ENCODE data around the gene WWOX.

Gene WWOX

DNA sequence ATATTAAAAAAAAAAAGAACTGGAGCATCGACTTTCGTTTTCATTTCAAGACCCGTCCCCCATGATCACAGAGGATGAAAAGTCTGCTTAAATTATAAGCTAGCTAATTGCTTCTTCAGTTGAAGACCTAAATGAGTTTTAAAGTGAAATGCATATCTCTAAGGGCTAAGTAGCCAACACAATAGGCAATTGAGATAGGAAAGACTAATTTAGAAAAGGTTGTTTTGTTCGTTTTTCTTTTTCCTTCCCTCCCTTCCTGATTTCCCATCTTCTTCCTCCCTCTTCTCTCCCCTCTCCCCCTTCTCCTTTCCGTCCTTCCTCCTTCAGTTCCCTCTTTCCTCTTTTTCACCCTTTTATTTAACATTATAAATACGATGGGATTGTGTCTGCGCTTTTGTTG is 377.2 kb downstream of the WWOX start:
- DNase-seq: no peak

- DNase-seq: no peak
Observed at GRCh38 chr16:78478267-78478861, 378.9 kb downstream of the WWOX start.

GRCh38 chr16:78479723-78480122 is 380.3 kb downstream of the WWOX start:
- no peak for DNase-seq

GRCh38 chr16:78480588-78480987 is 381.1 kb downstream of the WWOX start:
- no peak for DNase-seq

- DNase-seq: no peak
Observed at GRCh38 chr16:78483124-78483992, 383.9 kb downstream of the WWOX start.

- no peak for DNase-seq
Observed at GRCh38 chr16:78484509-78485058, 385.1 kb downstream of the WWOX start.

GRCh38 chr16:78485188-78485916 is 385.9 kb downstream of the WWOX start:
- no peak for DNase-seq

DNA sequence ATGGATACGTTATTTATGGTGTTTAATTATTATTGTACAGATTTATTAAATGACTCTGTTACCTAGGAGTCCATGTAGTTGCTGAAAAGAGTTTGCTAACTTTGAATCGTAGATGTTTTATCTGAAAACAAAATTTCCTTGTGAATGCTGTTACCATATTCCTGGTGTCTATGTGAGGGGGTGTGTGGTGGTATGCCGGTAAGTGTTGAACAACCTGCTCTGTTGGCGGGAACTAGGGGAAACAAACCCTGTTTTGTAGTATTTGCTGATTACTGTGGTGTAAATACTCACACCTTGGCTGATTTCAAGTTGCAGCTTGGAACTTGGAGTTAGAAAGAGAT is 386.4 kb downstream of the WWOX start:
- DNase-seq: no peak

DNA sequence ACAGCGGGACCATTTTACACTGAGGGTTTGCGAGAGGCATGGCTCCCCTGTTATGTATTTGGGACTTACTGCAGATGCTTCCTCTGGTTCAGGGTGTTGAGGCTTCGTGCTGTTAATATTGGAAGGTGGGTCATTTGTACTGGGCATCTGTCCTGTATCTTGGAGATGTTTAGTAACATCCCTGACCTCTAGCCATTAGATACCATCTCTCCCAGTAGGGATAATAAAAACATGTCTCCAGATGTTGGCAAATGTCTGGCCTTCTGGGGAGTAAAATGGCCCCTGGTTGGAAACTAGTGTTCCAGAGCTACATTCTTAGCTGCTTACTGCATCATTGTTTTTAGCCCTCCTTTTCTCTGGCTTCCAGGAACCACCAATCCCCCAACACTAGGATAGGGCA is 388.0 kb downstream of the WWOX start:
- no peak for DNase-seq

GRCh38 chr16:78489072-78489471 is 389.6 kb downstream of the WWOX start:
- DNase-seq: no peak

GRCh38 chr16:78489631-78490030 is 390.2 kb downstream of the WWOX start:
- no peak for DNase-seq

DNA sequence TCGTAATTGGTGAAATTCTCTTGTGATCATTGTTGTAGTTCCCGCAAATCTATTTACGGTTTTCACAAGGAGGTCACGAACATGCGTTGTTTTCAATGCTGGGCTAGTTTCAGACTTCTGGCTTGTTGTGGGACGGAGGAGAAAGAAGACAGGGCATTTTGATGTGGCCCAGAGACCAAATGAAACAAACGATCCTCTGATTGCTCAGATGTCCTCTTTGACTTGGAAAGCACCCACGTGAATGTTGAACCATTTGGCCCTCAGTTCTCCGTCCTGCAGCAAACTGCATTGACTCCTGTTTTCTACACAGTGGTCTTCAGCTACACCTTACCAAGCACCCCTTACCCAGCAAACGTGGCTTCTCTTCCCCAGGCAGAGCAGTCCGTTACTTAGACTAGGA is 391.0 kb downstream of the WWOX start:
- DNase-seq: no peak

DNA sequence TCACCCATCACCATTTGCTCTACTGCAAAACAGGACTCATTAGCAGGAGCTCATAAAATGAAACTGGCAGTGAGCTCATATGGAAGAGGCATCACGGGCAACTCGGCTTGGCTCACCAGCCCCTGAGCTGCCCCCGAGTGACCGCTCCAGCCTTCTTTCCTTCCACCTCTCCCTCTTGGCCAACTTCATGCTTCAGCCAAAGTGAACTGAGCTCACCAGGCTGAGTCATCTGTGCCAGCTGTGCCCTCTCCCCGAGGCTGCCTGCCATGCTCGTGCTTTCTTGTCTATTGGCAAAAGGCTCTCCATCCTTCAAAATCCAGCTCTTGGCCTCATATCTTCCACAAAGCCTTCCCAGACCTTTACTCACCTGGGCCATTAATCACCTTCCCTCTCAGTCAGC is 391.4 kb downstream of the WWOX start:
- no peak for DNase-seq

- DNase-seq: no peak
Observed at GRCh38 chr16:78493573-78493972, 394.1 kb downstream of the WWOX start.

- no peak for DNase-seq
Observed at GRCh38 chr16:78494105-78494504, 394.7 kb downstream of the WWOX start.

- DNase-seq: no peak
Observed at GRCh38 chr16:78494674-78495073, 395.2 kb downstream of the WWOX start.

DNA sequence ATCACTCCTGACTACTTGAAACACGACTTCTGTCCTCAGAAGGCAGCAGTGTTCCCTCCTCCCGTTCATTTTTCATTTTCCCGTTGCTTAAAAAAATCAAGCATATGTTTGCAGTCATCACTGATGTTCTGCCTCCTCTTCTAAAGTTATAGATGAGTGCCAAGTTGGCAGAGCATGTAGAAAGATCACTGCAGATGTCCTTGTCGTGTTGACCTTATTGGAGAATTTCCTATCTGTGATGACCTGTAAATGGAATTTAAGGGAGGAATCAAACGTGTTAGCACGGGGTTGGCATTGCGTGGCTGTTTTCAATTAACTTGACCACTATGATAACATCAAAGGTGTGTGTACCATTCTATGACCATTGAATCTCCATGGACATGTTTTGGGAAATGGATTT is 396.7 kb downstream of the WWOX start:
- no peak for DNase-seq

- no peak for DNase-seq
Observed at GRCh38 chr16:78499399-78499798, 399.9 kb downstream of the WWOX start.

DNA sequence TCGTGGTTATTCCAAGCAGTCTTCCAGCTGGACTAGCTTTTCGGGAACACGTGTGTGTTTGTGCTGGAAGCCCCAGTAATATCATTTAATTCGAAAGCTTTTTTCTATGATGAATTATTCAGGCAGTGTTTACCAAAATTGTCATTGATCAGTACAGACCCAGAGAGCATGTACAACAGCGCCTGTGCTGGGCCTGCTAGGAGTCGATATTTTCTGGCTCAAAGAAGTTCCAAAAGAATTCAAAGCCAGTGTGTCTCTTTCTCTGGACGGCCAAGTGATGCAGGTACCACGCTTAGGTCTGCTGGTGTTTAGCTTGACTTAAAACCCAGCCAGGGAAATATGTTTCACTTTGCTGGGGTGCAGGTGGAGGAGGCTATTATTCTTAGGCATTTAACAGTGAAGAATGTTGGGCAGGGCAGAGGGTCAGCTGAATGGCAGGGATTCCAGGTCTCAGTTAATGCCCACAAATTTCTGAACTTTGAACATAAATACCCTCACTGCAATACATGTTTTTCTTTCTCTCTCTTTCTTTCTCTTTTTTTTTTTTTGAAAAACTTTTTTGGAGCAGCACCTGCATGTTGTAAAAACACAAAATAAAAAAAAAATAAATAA is 401.3 kb downstream of the WWOX start:
- no peak for DNase-seq

GRCh38 chr16:78501744-78502143 is 402.3 kb downstream of the WWOX start:
- no peak for DNase-seq

- DNase-seq: no peak
Observed at GRCh38 chr16:78502812-78503350, 403.4 kb downstream of the WWOX start.

- peak; percentile 56 for DNase-seq
Observed at GRCh38 chr16:78503602-78504001, 404.1 kb downstream of the WWOX start.

DNA sequence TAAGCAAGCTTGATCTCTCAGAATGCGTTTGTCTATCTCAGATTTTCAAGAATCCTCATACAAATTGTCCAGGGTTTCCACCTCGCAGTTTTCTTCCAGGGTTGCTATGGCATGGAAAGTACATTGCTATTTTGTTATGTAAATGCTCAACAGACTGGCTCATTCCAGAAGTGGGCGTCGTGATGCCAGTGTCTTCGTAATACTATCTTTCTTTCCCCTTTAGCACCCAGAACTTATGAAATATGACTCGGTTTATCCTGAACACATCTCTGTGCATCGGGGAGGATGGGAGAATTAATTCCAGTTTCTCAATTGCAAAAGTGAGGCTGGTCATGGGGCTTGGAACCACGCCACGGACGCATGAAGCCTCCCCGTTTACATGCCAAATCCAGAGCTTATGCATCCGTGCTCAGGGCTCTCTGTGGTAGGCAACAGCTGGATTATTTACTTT is 405.0 kb downstream of the WWOX start:
- DNase-seq: no peak
